Loucy (cell line): ENCODE measurements around the gene PCDHGA1.
A peak's percentile ranks its signal among the peaks of the same experiment; 100 is the strongest.

Source experiments
- H2AFZ ChIP-seq: fragments of 200-600 bp; sonication (generic); 2 replicates; pipeline ENCODE4 v1.6.0; 2016; ENCODE audit warnings: antibody characterized with exemption, mild to moderate bottlenecking, low read length, moderate library complexity
- H3F3A ChIP-seq: fragments of 200-600 bp; 2 replicates; pipeline ENCODE4 v1.6.0; 2016; ENCODE audit warnings: antibody characterized with exemption, low read depth, mild to moderate bottlenecking
- H3K27me3 ChIP-seq: fragments of 200-600 bp; sonication (generic); 2 replicates; pipeline ENCODE4 v1.6.1; 2014; ENCODE audit warnings: low read length, mild to moderate bottlenecking; ENCODE audit not compliant: insufficient read depth, poor library complexity, severe bottlenecking
- H3K36me3 ChIP-seq: fragments of 200-600 bp; sonication (generic); 2 replicates; pipeline ENCODE4 v1.6.1; 2016; ENCODE audit warnings: low read length; ENCODE audit not compliant: insufficient read depth
- H3K4me1 ChIP-seq: fragments of 200-600 bp; sonication (generic); 2 replicates; pipeline ENCODE4 v1.5.1; 2014; ENCODE audit warnings: low read length, mild to moderate bottlenecking; ENCODE audit not compliant: insufficient read depth, poor library complexity, severe bottlenecking
- H3K4me2 ChIP-seq: fragments of 200-600 bp; sonication (generic); 2 replicates; pipeline ENCODE4 v1.6.0; 2014; ENCODE audit warnings: antibody characterized with exemption, low read length, low read depth, mild to moderate bottlenecking; ENCODE audit not compliant: poor library complexity, severe bottlenecking
- H3K4me3 ChIP-seq: fragments of 200-600 bp; sonication (generic); 2 replicates; pipeline ENCODE4 v1.5.1; 2014; ENCODE audit warnings: low read length, mild to moderate bottlenecking, mixed read lengths; ENCODE audit not compliant: poor library complexity, severe bottlenecking
- H3K79me2 ChIP-seq: fragments of 200-600 bp; sonication (generic); 2 replicates; pipeline ENCODE4 v1.6.1; 2014; ENCODE audit warnings: low read length; ENCODE audit not compliant: insufficient read depth
- H3K9ac ChIP-seq: fragments of 200-600 bp; sonication (generic); 2 replicates; pipeline ENCODE4 v1.6.0; 2014; ENCODE audit warnings: mild to moderate bottlenecking, low read depth, low read length, moderate library complexity; ENCODE audit not compliant: poor library complexity, severe bottlenecking
- H3K9me2 ChIP-seq: fragments of 200-600 bp; sonication (generic); replicated peaks from 2 replicates; pipeline ENCODE4 v1.6.1; 2016; ENCODE audit warnings: low read depth, low read length, mixed read lengths
- H3K9me3 ChIP-seq: fragments of 200-600 bp; sonication (generic); 2 replicates; pipeline ENCODE4 v1.6.1; 2014; ENCODE audit warnings: mild to moderate bottlenecking, antibody characterized with exemption, low read length, low read depth; ENCODE audit not compliant: insufficient read depth
- H4K20me1 ChIP-seq: fragments of 200-600 bp; sonication (generic); 2 replicates; pipeline ENCODE4 v1.6.0; 2014; ENCODE audit warnings: antibody characterized with exemption, low read length, mild to moderate bottlenecking; ENCODE audit not compliant: insufficient read depth, poor library complexity, severe bottlenecking
- EZH2phosphoT487 ChIP-seq: fragments of 200-600 bp; IDR thresholded peaks from 2 replicates; pipeline ENCODE4 v1.6.1; 2018; ENCODE audit warnings: antibody characterized with exemption, mild to moderate bottlenecking, moderate library complexity, borderline replicate concordance
- TF ChIP-seq, protein P1 (sequence below): fragments of 200-600 bp; sonication (generic); conservative IDR thresholded peaks from 2 replicates; pipeline ENCODE4 v1.5.1; 2014; ENCODE audit warnings: mild to moderate bottlenecking, antibody characterized with exemption, low read length

Gene PCDHGA1

DNA sequence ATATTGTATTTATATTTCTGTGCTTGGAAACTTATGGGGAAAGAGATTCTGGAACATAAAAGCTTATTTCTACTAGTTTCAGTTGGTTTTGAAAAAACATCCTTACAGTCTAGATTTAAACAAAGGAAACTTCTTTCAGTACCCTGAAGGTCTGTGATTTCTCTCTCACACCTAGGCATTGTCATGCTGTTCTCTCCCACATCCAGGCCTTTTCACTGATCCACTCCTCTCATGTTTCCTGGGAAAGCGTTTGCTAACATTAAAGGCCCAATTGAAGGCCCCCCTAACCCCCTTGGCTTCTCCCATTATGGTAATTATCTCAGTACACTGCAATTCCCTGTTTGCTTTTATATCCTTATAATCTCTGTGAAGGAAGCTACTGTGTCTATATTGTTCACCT lies 12.5 kb downstream of the PCDHGA1 start:
- Histone ChIP-seq H3K9me3 (no peaks in the 10 kb centered on the region), H3F3A (no peaks in the 10 kb centered on the region), H3K27me3 (no peaks in the 10 kb centered on the region), H2AFZ (no peak overlapping the region), H3K36me3 (no peaks in the 10 kb centered on the region), H3K9me2 (no peaks in the 10 kb centered on the region), H3K9ac (no peak overlapping the region), H3K4me3 (no peak overlapping the region), H3K4me2 (no peak overlapping the region), H3K4me1 (no peaks in the 10 kb centered on the region), H3K79me2 (no peaks in the 10 kb centered on the region), H4K20me1 (no peaks in the 10 kb centered on the region)
- TF ChIP-seq, protein P1, sequence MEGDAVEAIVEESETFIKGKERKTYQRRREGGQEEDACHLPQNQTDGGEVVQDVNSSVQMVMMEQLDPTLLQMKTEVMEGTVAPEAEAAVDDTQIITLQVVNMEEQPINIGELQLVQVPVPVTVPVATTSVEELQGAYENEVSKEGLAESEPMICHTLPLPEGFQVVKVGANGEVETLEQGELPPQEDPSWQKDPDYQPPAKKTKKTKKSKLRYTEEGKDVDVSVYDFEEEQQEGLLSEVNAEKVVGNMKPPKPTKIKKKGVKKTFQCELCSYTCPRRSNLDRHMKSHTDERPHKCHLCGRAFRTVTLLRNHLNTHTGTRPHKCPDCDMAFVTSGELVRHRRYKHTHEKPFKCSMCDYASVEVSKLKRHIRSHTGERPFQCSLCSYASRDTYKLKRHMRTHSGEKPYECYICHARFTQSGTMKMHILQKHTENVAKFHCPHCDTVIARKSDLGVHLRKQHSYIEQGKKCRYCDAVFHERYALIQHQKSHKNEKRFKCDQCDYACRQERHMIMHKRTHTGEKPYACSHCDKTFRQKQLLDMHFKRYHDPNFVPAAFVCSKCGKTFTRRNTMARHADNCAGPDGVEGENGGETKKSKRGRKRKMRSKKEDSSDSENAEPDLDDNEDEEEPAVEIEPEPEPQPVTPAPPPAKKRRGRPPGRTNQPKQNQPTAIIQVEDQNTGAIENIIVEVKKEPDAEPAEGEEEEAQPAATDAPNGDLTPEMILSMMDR, result no peak
- no peak for TF ChIP-seq EZH2phosphoT487

DNA sequence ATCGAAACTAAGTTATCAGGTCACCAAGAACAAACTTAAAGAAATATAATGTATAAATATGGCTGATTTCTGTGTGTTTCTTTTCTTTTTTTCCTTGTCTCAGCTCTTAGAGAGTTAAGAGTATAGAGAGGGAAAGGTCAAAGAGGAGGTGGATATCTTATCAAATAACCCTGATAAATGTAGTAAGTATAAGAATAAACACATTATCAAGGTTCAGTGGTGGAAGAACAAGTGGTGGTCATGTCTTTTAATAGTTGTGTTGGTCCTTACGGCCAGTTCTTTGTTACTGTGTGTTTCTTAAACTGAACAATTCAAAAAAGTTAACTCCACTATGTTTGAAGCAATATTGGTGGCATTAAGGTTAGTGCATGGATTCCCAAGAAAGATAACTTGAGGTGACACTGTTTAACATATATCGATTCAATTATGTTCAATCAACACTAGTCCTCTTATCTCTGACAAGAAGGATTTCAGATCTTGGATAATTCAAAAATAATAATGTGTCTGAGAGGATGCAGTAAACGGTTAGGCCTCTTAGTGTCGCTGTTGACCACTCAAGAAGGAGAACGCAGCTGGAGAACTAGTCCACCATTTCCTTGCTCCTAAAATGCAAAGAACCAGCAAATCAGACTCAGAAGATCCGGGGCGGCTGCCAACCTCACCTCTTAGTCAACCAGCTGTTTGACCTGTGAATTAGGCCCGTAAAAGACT lies 13.1 kb downstream of the PCDHGA1 start, which contains the start of gene PCDHGA3:
Gene PCDHGA3, plus strand, starts transcription at position 588 of the 711 bp plus-strand sequence. CDS start 205 bp downstream, outside the sequence.
- Histone ChIP-seq H3K9ac (no peak within 1 kb of the TSS), H3K27me3 (no peaks in the 10 kb centered on the region), H3K4me3 (no peak within 1 kb of the TSS), H3K9me2 (no peaks in the 10 kb centered on the region), H3K79me2 (no peaks in the 10 kb centered on the region), H3K36me3 (no peaks in the 10 kb centered on the region), H3K9me3 (no peaks in the 10 kb centered on the region), H3K4me2 (no peak within 1 kb of the TSS), H3F3A (no peaks in the 10 kb centered on the region), H2AFZ (no peak within 1 kb of the TSS), H3K4me1 (no peaks in the 10 kb centered on the region), H4K20me1 (no peaks in the 10 kb centered on the region)
- TF ChIP-seq, protein P1, result peak; percentile 40; the same call in 1 of the 2 replicates
- no peak for TF ChIP-seq EZH2phosphoT487

DNA sequence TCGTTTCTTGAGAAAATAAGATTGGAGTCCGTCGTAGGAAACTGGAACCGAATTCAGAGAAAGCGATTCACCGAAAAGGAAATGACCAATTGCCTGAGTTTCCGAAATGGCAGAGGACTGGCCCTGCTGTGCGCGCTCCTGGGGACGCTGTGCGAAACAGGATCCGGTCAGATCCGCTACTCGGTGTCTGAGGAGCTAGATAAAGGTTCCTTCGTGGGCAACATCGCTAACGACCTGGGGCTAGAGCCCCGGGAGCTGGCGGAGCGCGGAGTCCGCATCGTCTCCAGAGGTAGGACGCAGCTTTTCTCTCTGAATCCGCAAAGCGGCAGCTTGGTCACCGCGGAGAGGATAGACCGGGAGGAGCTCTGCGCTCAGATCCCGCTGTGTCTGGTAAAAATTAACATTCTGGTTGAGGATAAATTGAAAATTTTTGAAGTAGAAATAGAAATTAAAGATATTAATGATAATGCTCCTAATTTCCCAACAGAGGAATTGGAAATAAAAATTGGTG lies 13.7 kb downstream of the PCDHGA1 start:
- no peak for TF ChIP-seq EZH2phosphoT487
- TF ChIP-seq, protein P1, result no peak
- Histone ChIP-seq H3K79me2 (no peaks in the 10 kb centered on the region), H3K9ac (no peak overlapping the region), H3K9me2 (no peaks in the 10 kb centered on the region), H3F3A (no peaks in the 10 kb centered on the region), H3K4me1 (no peaks in the 10 kb centered on the region), H3K36me3 (no peaks in the 10 kb centered on the region), H3K9me3 (no peaks in the 10 kb centered on the region), H3K27me3 (no peaks in the 10 kb centered on the region), H2AFZ (no peak overlapping the region), H3K4me3 (no peak overlapping the region), H3K4me2 (no peak overlapping the region), H4K20me1 (no peaks in the 10 kb centered on the region)
